ENCODE data around the gene THSD4.

THSD4 gene

GRCh38 chr15:71629781-71630474 lies 514.7 kb downstream of the THSD4 start:
- no peaks in the 10 kb centered on the region for H3K4me1 ChIP-seq (ENCODE audit: low read length)
- H3K9me3 ChIP-seq (replicated peaks; ENCODE audit: insufficient read depth, low read length): no peaks in the 10 kb centered on the region
- no peaks in the 10 kb centered on the region for H3K9me2 ChIP-seq (replicated peaks; ENCODE audit: insufficient read depth, low read length)
- DNase-seq: no peak
- H2AFZ ChIP-seq (ENCODE audit: low read length): no peak overlapping the region
- no peaks in the 10 kb centered on the region for H4K20me1 ChIP-seq (ENCODE audit: insufficient read depth, low read length)
- H3K27me3 ChIP-seq (replicated peaks; ENCODE audit: insufficient read depth, low read length): no peaks in the 10 kb centered on the region
- no peak overlapping the region for H3K27ac ChIP-seq (ENCODE audit: low read length)
- H3F3A ChIP-seq (ENCODE audit: insufficient read depth, low read length): no peaks in the 10 kb centered on the region
- H3K4me3 ChIP-seq (ENCODE audit: low read length): no peak overlapping the region
- no peak overlapping the region for H3K4me2 ChIP-seq (ENCODE audit: low read depth, low read length)
- H3K9ac ChIP-seq (ENCODE audit: low read length): no peak overlapping the region
- TF ChIP-seq EZH2 (optimal IDR thresholded peaks at IDR 0.05; ENCODE audit: low read depth, low read length) (no peak), EZH2phosphoT487 (IDR thresholded peaks at IDR 0.05; ENCODE audit: low read length) (no peak), CTCF (IDR thresholded peaks at IDR 0.05; ENCODE audit: low read length) (no peak)
- H3K79me2 ChIP-seq (ENCODE audit: low read length): no peaks in the 10 kb centered on the region
- no peaks in the 10 kb centered on the region for H3K36me3 ChIP-seq (replicated peaks; ENCODE audit: insufficient read depth, low read length)

- H2AFZ ChIP-seq (ENCODE audit: low read length): no peak overlapping the region
- H3K79me2 ChIP-seq (ENCODE audit: low read length): no peaks in the 10 kb centered on the region
- H3K9ac ChIP-seq (ENCODE audit: low read length): no peak overlapping the region
- no peaks in the 10 kb centered on the region for H3F3A ChIP-seq (ENCODE audit: insufficient read depth, low read length)
- no peaks in the 10 kb centered on the region for H4K20me1 ChIP-seq (ENCODE audit: insufficient read depth, low read length)
- no peak for DNase-seq
- H3K36me3 ChIP-seq (replicated peaks; ENCODE audit: insufficient read depth, low read length): no peaks in the 10 kb centered on the region
- no peak overlapping the region for H3K4me3 ChIP-seq (ENCODE audit: low read length)
- H3K4me1 ChIP-seq (ENCODE audit: low read length): no peaks in the 10 kb centered on the region
- TF ChIP-seq EZH2phosphoT487 (IDR thresholded peaks at IDR 0.05; ENCODE audit: low read length) (no peak), CTCF (IDR thresholded peaks at IDR 0.05; ENCODE audit: low read length) (no peak), EZH2 (optimal IDR thresholded peaks at IDR 0.05; ENCODE audit: low read depth, low read length) (no peak)
- H3K4me2 ChIP-seq (ENCODE audit: low read depth, low read length): no peak overlapping the region
- no peak overlapping the region for H3K27ac ChIP-seq (ENCODE audit: low read length)
- H3K27me3 ChIP-seq (replicated peaks; ENCODE audit: insufficient read depth, low read length): no peaks in the 10 kb centered on the region
- no peaks in the 10 kb centered on the region for H3K9me3 ChIP-seq (replicated peaks; ENCODE audit: insufficient read depth, low read length)
- H3K9me2 ChIP-seq (replicated peaks; ENCODE audit: insufficient read depth, low read length): no peaks in the 10 kb centered on the region
Observed at GRCh38 chr15:71630475-71630809, 515.2 kb downstream of the THSD4 start.

- Histone ChIP-seq H3K4me3 (ENCODE audit: low read length) (no peak overlapping the region), H2AFZ (ENCODE audit: low read length) (no peak overlapping the region), H3K9ac (ENCODE audit: low read length) (no peak overlapping the region), H3K9me2 (replicated peaks; ENCODE audit: insufficient read depth, low read length) (no peaks in the 10 kb centered on the region), H3K36me3 (replicated peaks; ENCODE audit: insufficient read depth, low read length) (no peaks in the 10 kb centered on the region), H3K27ac (ENCODE audit: low read length) (no peak overlapping the region), H3K4me1 (ENCODE audit: low read length) (no peaks in the 10 kb centered on the region), H3K79me2 (ENCODE audit: low read length) (no peaks in the 10 kb centered on the region), H3F3A (ENCODE audit: insufficient read depth, low read length) (no peaks in the 10 kb centered on the region), H3K27me3 (replicated peaks; ENCODE audit: insufficient read depth, low read length) (no peaks in the 10 kb centered on the region), H3K9me3 (replicated peaks; ENCODE audit: insufficient read depth, low read length) (no peaks in the 10 kb centered on the region), H4K20me1 (ENCODE audit: insufficient read depth, low read length) (no peaks in the 10 kb centered on the region), H3K4me2 (ENCODE audit: low read depth, low read length) (no peak overlapping the region)
- TF ChIP-seq EZH2phosphoT487 (IDR thresholded peaks at IDR 0.05; ENCODE audit: low read length) (no peak), CTCF (IDR thresholded peaks at IDR 0.05; ENCODE audit: low read length) (no peak), EZH2 (optimal IDR thresholded peaks at IDR 0.05; ENCODE audit: low read depth, low read length) (no peak)
- no peak for DNase-seq
Observed at GRCh38 chr15:71632576-71633195, 517.4 kb downstream of the THSD4 start.

All from MM.1S (cell line).